Psoas muscle (tissue), 8 donors: ENCODE data around the gene MPI. TPM values are rescaled to one million over a fixed set of nuclear protein-coding genes. Genes with fewer than 3 reads are reported as not detected.
"Not testable (repeated sequence)": the region's sequence is repeated elsewhere in the genome, so short reads cannot be mapped to it uniquely, and the experiment has no call there.

ENCODE experiments used
- ATAC-seq, 4 donors: fragments of 200-7000 bp; cut with Tn5 transposase; one replicate each; pipeline ENCODE4 v1.9.1; 2020; ENCODE audit warnings: moderate library complexity in 3 of 4, mild to moderate bottlenecking in 2 of 4
- DNase-seq, 2 donors: peaks; one replicate each; pipeline ENCODE4 v3.0.0-alpha.2; 2020
- H3K27ac ChIP-seq: fragments of 200-600 bp; one replicate; pipeline ENCODE4 v1.8.0; 2022
- H3K27me3 ChIP-seq, 3 donors: fragments of 200-600 bp in 1 of 3; one replicate each; pipeline versions ENCODE4 v1.6.1 to v1.8.0; 2013 to 2022; ENCODE audit warnings: low read length in 2 of 3, mild to moderate bottlenecking in 2 of 3, moderate library complexity in 1 of 3; ENCODE audit not compliant: insufficient read depth in 3 of 3
- H3K36me3 ChIP-seq, 2 donors: fragments of 200-600 bp in 1 of 2; one replicate each; pipeline versions ENCODE4 v1.6.1 to v1.8.0; 2013 to 2022; ENCODE audit warnings: low read depth in 1 of 2, mild to moderate bottlenecking in 1 of 2, moderate library complexity in 1 of 2; ENCODE audit not compliant: insufficient read depth in 1 of 2
- H3K4me1 ChIP-seq: fragments of 200-600 bp; one replicate; pipeline ENCODE4 v1.8.0; 2022
- H3K4me3 ChIP-seq: fragments of 200-600 bp; one replicate; pipeline ENCODE4 v1.8.0; 2022; ENCODE audit warnings: mild to moderate bottlenecking
- H3K9me3 ChIP-seq: fragments of 200-600 bp; one replicate; pipeline ENCODE4 v1.8.0; 2022
- WGBS, 3 donors: extraction: QIAGEN DNeasy Blood & Tissue Kit; methylation state at CpG; one replicate each; pipeline versions ENCODE4 v1.1.6 to v1.1.7; 2013; 5-methylcytosine and 5-hydroxymethylcytosine counted together
- intact Hi-C, 2 donors: fragments of 100-400 bp; cut with DNase I; formaldehyde crosslinking; loops; one replicate each; pipeline versions ENCODE4 v1.11.0 to v1.14.2; 2022
- polyA plus RNA-seq, 3 donors: library from polyadenylated mRNA; stranded (reverse); fragments of 200-250 nt; gene quantifications; one replicate each; pipeline ENCODE4 v1.2.3, GENCODE V29; 2013
- total RNA-seq, 4 donors: library from RNA; stranded (reverse); fragmentation: NEBNext Ultra II Directional in 2 of 4; extraction: Animal tissue kit (Norgen Biotek cat#: 25700) in 2 of 4; gene quantifications; one replicate each; pipeline versions ENCODE4 v1.2.1 to v1.2.4, GENCODE V29; 2021 to 2023
- TF ChIP-seq, protein P1 (sequence below): fragments of 200-600 bp; IDR thresholded peaks from one replicate; pipeline ENCODE4 v1.8.0; 2022; ENCODE audit warnings: antibody characterized with exemption
- donor health status: healthy with polysubstance abuse.
- donor health status: DM: no; HTN: no; CAD: no; lungs with moderate emphysema.
- donor health status: Bipolar disorder and iron deficiency.
- donor health status: healthy.
- donor health status: DM: yes; HTN: yes; CAD: no.
- donor health status: DM: no; HTN: no; CAD: no.
- donor health status: DM: no; HTN: no; CAD: no.
- donor health status: DM: yes; HTN: yes; CAD: no.

The MPI gene
- total and polyA plus RNA-seq, 7 donors = 26.4 to 61.2 (median 42.1) TPM

GRCh38 chr15:74891469-74891868 is 1.6 kb downstream of the MPI start:
- DNase-seq (no peak), ATAC-seq (peak in 2 of 4 donors; percentile 33 to 52)
- Histone ChIP-seq H3K9me3 (no peaks in the 10 kb centered on the region), H3K4me3 (peak overlapping the region; percentile 95), H3K36me3 (peaks cover 0 to 44% of the 10 kb centered on the region in 2 donors), H3K4me1 (peaks cover 18% of the 10 kb centered on the region), H3K27me3 (no peaks in the 10 kb centered on the region), H3K27ac (peak overlapping the region; percentile 90)
- TF ChIP-seq, protein P1, sequence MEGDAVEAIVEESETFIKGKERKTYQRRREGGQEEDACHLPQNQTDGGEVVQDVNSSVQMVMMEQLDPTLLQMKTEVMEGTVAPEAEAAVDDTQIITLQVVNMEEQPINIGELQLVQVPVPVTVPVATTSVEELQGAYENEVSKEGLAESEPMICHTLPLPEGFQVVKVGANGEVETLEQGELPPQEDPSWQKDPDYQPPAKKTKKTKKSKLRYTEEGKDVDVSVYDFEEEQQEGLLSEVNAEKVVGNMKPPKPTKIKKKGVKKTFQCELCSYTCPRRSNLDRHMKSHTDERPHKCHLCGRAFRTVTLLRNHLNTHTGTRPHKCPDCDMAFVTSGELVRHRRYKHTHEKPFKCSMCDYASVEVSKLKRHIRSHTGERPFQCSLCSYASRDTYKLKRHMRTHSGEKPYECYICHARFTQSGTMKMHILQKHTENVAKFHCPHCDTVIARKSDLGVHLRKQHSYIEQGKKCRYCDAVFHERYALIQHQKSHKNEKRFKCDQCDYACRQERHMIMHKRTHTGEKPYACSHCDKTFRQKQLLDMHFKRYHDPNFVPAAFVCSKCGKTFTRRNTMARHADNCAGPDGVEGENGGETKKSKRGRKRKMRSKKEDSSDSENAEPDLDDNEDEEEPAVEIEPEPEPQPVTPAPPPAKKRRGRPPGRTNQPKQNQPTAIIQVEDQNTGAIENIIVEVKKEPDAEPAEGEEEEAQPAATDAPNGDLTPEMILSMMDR = no peak
- intact Hi-C loops = no loop called here
- WGBS, 3 donors = 44 to 54% (median 52%) methylated on average over 3 of the region's 3 CpGs

- intact Hi-C loops = no loop called here
- no peak for ATAC-seq
- H3K4me3 ChIP-seq = no peak overlapping the region
- H3K27me3 ChIP-seq = no peaks in the 10 kb centered on the region
- TF ChIP-seq, protein P1 = no peak
- peaks cover 6 to 51% of the 10 kb centered on the region in 2 donors for H3K36me3 ChIP-seq
- 89 to 98% (median 91%) methylated on average over 3 of the region's 3 CpGs for WGBS, 3 donors
- DNase-seq = peak in 1 of 2 donors; percentile 41
- H3K4me1 ChIP-seq = peaks cover 18% of the 10 kb centered on the region
- H3K9me3 ChIP-seq = no peaks in the 10 kb centered on the region
- H3K27ac ChIP-seq = peak overlapping the region; percentile 90
These were observed 2.5 kb downstream of the MPI start for GRCh38 chr15:74892313-74892712.

DNA sequence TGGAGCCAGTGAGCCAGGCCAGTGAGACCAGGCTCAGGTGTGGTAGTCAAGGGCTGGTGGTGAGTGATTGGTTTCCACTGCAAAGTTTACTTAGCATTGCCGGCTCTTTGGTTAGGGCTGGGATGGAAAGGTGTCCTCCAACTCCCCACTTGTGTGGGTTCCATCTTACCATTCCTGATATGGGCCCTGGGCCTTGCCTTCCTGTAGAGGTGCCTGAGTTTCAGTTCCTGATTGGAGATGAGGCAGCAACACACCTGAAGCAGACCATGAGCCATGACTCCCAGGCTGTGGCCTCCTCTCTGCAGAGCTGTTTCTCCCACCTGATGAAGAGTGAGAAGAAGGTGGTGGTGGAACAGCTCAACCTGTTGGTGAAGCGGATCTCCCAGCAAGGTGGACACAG is 3.1 kb downstream of the MPI start:
- Histone ChIP-seq H3K27me3 (no peaks in the 10 kb centered on the region), H3K9me3 (no peaks in the 10 kb centered on the region), H3K36me3 (peaks cover 13 to 58% of the 10 kb centered on the region in 2 donors), H3K4me3 (no peak overlapping the region), H3K27ac (no peak overlapping the region), H3K4me1 (peaks cover 18% of the 10 kb centered on the region)
- intact Hi-C loops = no loop called here
- TF ChIP-seq, protein P1 = no peak
- DNase-seq (peak in 1 of 2 donors; percentile 8), ATAC-seq (no peak)
- 93 to 96% (median 96%) methylated on average over 2 of the region's 2 CpGs for WGBS, 3 donors

GRCh38 chr15:74893627-74894026 is 3.8 kb downstream of the MPI start:
- Histone ChIP-seq H3K27me3 (no peaks in the 10 kb centered on the region), H3K27ac (no peak overlapping the region), H3K36me3 (peaks cover 14 to 65% of the 10 kb centered on the region in 2 donors), H3K9me3 (no peaks in the 10 kb centered on the region), H3K4me1 (peaks cover 16% of the 10 kb centered on the region), H3K4me3 (no peak overlapping the region)
- DNase-seq (peak in 1 of 2 donors; percentile 4), ATAC-seq (no peak)
- 81 to 86% (median 81%) methylated on average over 3 of the region's 3 CpGs for WGBS, 3 donors
- TF ChIP-seq, protein P1 = no peak
- intact Hi-C loops = no loop called here

DNA sequence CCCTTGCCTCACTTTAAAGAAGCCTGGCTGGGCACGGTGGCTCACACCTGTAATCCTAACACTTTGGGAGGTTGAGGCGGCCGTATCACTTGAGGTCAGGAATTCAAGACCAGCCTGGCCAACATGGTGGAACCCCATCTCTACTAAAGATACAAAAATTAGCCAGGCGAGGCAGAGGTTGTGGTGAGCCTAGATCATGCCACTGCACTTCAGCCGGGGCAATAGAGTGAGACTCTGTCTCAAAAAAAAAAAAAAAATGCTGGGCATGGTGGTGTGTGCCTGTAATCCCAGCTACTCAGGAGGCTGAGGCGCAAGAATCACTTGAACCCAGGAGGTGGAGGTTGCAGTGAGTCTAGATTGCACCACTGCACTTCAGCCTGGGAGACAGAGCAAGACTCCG is 4.5 kb downstream of the MPI start:
- H3K4me3 ChIP-seq, H3K4me1 ChIP-seq, H3K9me3 ChIP-seq, H3K27me3 ChIP-seq, H3K27ac ChIP-seq, DNase-seq, ATAC-seq, intact Hi-C loops: not testable (repeated sequence)
- peaks cover 14 to 72% of the 10 kb centered on the region in 2 donors for H3K36me3 ChIP-seq
- 93 to 96% (median 95%) methylated on average over 7 of the region's 7 CpGs for WGBS, 3 donors
